Fibroblast of the conjunctiva (primary cell): ENCODE data around the gene MTHFSD.

Source experiments
- DNase-seq: peaks from one replicate; pipeline ENCODE4 v3.0.0-alpha.2; 2010; ENCODE audit warnings: low read depth

The MTHFSD gene

GRCh38 chr16:86502856-86503748 is 51.9 kb downstream of the MTHFSD start:
- no peak for DNase-seq

- no peak for DNase-seq
Measured at GRCh38 chr16:86501989-86502855, 52.8 kb downstream of the MTHFSD start.

- DNase-seq, result no peak
Measured at GRCh38 chr16:86500708-86501510, 54.1 kb downstream of the MTHFSD start.

GRCh38 chr16:86499889-86500707 is 54.9 kb downstream of the MTHFSD start:
- no peak for DNase-seq

- DNase-seq, result no peak
Measured at GRCh38 chr16:86499440-86499786, 55.6 kb downstream of the MTHFSD start.

- no peak for DNase-seq
Measured at GRCh38 chr16:86498671-86499439, 56.2 kb downstream of the MTHFSD start.

GRCh38 chr16:86498155-86498670 is 56.8 kb downstream of the MTHFSD start:
- DNase-seq, result no peak

- DNase-seq, result no peak
Measured at GRCh38 chr16:86497551-86498021, 57.4 kb downstream of the MTHFSD start.

- DNase-seq, result no peak
Measured at GRCh38 chr16:86496929-86497461, 58.0 kb downstream of the MTHFSD start.

GRCh38 chr16:86496262-86496928 is 58.6 kb downstream of the MTHFSD start:
- no peak for DNase-seq

GRCh38 chr16:86495756-86496261 is 59.2 kb downstream of the MTHFSD start:
- no peak for DNase-seq

- no peak for DNase-seq
Measured at GRCh38 chr16:86495357-86495701, 59.7 kb downstream of the MTHFSD start.

GRCh38 chr16:86494565-86495356 is 60.3 kb downstream of the MTHFSD start:
- no peak for DNase-seq

GRCh38 chr16:86494039-86494564 is 60.9 kb downstream of the MTHFSD start:
- DNase-seq, result no peak

- no peak for DNase-seq
Measured at GRCh38 chr16:86492961-86493629, 61.9 kb downstream of the MTHFSD start.

GRCh38 chr16:86492267-86492960 is 62.6 kb downstream of the MTHFSD start:
- no peak for DNase-seq

GRCh38 chr16:86491640-86492023 is 63.4 kb downstream of the MTHFSD start:
- DNase-seq, result no peak
